CD4-positive, alpha-beta T cell treated with Interleukin-15 for 1 hour (primary cell): ENCODE measurements around the gene MAGI1.
"Not testable (repeated sequence)": the region's sequence is repeated elsewhere in the genome, so short reads cannot be mapped to it uniquely, and the experiment has no call there.

Experiments
- DNase-seq: peaks from one replicate; pipeline ENCODE4 v3.0.0-alpha.2; 2020

The MAGI1 gene

DNA sequence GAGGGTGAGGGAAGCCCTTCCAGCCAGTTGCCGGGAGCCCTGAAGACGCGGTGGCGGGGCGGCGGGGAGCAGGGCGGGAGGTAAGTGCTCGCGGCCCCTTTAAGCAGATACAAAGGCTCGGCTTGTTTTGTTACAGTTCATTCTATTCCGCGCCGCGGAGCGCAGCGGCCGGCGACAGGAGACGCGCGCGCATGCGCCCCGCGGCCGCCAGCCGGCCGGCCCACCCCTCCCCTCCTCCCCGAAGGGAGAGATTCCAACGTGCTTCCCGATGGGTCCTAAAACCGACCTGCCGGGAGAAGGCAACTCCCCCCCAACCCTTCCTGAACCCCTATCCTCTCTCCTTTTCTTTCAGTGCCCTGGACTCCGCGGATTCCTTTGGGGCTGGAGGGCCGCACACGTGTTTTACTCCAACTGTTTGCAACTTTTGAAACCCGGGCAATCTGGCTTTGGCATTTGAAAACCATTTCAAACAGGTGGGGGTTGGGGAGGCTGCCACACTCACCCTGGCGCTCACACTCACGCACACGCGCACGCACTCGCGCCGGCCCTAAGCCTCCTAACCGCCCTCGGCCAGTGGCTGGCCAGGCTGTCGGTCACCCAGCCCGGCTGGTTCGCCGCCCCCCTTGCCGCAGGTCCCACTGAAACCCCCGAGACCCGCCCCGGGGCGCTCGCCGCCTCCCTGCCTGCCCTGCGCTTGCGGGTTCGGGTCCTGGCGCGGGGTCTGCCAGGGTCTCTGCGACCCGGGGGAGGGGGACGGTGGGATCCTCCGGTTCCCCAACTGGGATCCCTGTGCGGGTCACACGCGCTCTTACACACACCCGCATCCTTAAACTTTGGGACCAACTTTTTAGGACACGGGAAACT, at the start of gene MAGI1:
TSS of gene MAGI1 (minus strand) at position 193 of the 864 bp plus-strand sequence. CDS start 610 bp downstream, outside the sequence.
- no peak for DNase-seq

DNA sequence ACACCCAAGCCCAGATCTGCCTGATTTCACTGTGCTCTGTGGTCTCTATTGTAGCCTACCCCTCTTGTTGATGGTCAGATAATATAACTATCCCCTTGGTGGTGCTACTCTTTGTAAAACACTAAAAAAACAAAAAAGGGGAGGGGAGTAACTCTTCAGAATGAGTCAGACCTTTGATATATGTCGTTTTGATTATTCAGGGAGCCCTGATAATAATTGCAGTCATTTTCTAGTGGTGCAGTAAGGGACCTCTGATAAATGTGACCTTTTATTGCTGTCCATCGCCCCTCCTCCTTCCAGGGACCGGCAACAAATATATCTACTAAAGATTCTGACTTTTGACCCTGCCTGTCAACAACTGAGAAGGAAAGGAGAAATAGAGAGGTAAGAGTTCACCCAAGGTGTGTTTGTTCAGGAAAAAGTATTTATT, 45.1 kb upstream of the MAGI1 start:
- DNase-seq = no peak

DNA sequence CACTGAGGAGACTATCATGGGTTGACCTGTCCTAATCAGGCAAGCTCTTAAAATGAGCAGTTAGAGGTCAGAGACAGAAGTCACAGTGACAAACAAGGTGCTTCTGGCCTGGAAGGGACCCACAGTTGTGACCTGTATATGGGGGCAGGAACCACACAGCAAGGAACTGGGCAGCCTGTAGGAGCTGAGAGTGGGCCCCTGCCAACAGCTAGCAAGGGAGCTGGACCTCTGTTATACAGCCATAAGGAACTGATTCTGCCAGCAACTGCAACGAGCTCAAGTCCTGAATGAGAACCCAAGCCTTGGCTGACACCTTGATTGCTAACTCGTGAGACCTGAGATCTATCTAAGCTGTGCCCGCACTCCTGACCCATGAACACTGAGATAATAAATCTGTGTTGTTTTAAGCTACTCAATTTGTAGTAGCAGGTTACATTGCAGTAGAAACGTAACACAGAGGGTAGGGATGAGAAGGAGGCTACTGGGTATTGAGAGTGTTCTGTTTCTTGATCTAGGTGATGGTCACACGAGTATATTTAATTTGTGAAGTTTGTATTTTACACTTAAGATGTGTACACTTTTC, 44.5 kb upstream of the MAGI1 start:
- no peak for DNase-seq

GRCh38 chr3:66082679-66083078, 44.0 kb upstream of the MAGI1 start:
- DNase-seq = no peak

DNA sequence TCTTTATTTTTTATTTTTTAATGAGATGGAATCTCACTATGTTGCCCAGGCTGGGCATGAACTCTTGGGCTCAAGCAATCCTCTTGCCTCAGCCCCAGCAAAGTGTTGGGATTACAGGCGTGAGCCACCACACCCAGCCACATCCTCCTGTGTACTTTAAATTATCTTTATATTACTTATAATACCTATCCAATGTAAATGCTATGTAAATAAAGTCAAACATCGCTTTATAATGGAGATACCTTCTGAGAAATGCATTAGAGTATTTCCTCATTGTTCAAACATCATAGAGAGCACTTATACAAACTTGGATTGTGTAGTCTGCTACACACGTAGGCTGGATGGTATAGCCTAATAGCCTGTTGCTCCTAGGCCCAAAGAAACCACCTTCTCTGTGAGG, 41.4 kb upstream of the MAGI1 start:
- no peak for DNase-seq

DNA sequence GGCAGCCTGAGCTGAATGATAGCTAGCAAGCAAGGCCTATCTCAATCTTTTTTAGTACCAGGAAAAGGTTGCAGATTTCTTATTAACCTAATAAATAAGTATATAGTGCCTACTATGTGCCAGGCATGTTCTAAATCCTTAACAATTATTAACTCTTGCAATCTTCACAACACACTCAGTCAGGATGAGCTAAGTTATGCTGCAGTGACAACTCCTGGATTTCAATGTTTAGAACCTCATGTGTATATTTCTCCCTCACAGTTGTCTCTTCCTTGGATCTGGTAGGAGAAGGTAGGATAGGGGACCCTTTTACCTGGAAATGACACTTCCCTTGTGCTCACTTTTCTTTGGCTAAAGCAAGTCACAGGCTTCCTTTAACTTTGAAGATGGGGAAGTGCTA, 39.3 kb upstream of the MAGI1 start:
- DNase-seq = no peak

- DNase-seq = no peak
These were observed 38.2 kb upstream of the MAGI1 start for GRCh38 chr3:66076861-66077470.

DNA sequence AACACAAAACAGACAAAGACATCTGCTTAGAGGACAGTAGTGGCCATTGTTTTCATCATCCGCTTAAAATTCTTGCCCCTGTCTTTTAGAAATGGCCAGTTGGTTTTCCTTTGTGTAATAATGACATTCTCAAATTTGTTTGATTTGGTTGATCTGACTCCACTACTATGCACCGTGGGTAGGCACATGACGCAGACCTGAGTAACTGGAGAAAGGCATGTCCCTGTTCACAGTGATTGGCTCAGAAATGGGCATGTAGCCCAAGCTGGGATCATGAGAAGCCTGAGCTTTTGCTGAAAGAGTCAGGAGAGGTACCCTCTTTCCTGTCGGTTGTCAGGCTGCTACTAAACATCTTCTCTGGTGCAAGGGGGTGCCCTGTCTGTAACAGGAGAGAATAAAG, 36.6 kb upstream of the MAGI1 start:
- no peak for DNase-seq

DNA sequence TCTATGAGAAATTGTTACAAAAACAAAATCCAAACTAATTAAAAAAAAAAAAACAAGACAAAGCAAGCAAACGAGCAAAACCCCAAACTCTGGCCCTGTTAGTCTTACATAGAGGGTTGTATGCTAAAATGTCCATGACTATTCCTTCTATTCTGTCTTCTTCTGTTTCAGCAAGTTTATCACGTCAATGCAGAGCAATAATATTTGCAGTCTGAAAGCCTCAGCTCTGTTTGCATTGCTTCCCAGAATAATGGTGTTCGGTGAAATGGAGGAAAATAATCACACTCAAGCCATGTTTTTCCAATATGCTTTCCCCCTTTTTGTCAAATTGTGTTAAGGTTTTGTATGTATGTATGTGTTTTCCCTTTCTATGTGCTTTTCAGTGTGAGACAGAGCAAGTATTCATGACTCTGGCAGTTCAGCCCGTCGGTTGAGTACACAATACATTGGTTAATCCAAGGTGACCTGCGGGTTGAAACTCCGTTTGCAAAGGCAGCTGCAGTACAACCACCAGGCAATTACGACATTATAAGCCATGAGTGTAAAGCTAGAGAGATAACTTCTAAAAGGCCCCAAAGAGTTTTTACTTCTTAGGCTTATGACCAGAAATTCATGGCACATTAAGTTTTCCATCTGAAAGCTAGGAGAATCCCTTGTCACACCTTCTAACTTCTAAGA, 34.9 kb upstream of the MAGI1 start:
- no peak for DNase-seq

- DNase-seq = no peak
These were observed 29.5 kb upstream of the MAGI1 start for GRCh38 chr3:66068255-66068654.

DNA sequence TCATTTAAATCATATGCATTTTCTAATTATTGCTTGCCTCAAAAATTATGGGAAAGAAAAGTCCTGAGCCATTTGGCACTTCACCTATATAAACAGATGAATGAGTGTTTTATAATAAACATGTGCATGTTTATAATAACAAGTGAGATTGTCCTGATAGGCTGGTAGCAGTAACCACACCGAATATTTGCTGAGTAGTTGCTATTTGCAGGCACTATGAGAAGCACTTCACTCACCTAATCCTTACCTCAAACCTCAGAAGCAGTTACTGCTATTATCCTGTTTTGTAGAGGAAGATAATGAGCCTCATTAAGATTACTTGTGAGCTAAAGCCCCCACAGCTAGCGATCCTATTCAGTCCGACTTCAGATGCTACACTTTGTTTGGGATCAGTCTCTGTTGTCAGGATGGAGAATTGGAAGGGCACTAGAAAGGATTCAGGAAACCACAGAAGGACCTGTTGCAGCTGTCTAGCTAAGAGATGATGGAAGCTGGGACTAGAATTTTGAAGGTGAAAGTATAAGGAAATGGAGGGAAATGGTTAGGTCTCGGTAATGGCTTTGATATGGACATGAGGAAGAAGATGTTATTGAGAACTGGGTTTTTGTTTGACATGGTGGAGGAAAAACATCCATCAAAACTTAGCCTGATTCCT, 28.4 kb upstream of the MAGI1 start:
- no peak for DNase-seq

- no peak for DNase-seq
These were observed 16.6 kb upstream of the MAGI1 start for GRCh38 chr3:66055289-66055688.

DNA sequence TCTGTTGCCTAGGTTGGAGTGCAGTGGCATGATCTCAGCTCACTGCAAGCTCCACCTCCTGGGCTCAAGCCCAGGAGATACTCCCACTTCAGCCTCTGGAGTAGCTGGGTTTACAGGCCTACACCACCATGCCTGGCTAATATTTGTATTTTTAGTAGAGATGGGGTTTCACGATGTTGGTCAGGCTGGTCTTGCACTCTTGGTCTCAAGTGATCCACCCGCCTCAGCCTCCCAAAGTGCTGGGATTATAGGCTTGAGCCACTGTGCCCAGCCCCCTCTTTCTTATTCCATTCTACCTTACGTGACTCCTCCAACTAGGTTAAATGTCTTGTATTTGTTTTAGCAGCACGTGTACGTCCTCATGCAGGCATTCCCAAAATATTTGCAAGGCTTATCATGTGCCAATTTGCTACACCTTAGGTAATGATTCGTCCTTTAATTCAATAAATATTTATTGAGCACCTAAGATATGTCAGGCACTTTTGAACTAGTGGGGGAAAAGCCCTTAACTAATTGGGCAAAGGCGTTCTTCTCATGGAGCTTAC, 14.9 kb upstream of the MAGI1 start:
- no peak for DNase-seq

- no peak for DNase-seq
These were observed 14.2 kb upstream of the MAGI1 start for GRCh38 chr3:66052721-66053549.

GRCh38 chr3:66050821-66051220, 12.1 kb upstream of the MAGI1 start:
- DNase-seq = no peak

DNA sequence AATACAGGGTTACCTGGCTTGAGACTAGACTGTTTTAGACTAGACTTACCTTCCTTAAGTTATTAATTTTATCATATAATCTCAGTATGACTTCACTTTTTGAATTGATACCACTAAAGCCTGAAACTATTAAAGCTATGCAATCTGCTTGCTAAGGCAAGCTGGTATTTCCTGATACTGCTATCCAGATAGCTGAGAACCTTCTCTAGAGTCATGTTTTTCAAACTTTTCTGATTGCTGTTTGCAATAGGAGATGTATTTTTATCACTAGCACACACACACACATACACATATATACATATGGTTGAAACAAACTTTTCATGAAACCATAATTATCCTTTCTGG, 9.3 kb upstream of the MAGI1 start:
- DNase-seq = no peak

GRCh38 chr3:66047311-66048050, 8.8 kb upstream of the MAGI1 start:
- DNase-seq = no peak

GRCh38 chr3:66046321-66046720, 7.6 kb upstream of the MAGI1 start:
- DNase-seq = not testable (repeated sequence)

GRCh38 chr3:66041828-66042227, 3.1 kb upstream of the MAGI1 start:
- no peak for DNase-seq

DNA sequence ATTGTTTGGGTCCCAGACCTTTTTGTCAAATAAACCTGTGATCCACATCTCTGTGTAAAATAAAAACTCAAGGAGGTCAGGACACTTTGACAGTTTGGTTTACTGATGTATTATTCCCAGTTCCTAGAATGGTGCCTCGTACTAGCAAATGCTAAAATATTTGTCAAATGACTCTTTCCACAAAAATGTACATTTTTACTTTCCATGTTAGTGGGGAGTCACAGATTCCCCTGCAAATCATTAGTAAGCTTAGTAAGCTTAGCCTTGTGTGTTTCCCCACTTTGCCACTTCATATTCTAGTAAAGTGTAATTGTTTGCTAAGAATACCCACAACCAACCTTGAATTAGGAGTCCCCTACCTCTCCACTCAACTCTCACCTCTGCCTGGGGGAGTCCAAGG, 2.4 kb upstream of the MAGI1 start:
- no peak for DNase-seq

DNA sequence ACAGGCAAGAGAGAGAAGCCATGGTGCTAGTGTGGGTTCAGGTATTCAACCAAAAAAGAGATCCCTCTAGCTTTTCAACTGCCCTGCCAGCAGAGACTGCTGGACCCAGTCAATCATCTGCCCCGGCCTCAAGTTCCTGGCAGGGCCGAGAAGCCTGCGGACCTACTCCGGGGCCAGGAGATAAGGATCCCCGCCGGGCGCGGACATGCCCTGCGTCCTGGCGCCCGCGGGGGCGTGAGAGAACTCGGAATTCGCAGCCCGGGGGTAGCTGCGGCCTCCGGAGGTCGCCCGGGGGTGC, 821 bp upstream of the MAGI1 start:
- DNase-seq = no peak

GRCh38 chr3:66038384-66038725, 363 bp downstream of the MAGI1 start:
- no peak for DNase-seq
